Fibroblast of lung (primary cell): Measurements from ENCODE around the gene DIS3L2. TPM values are rescaled to one million over a fixed set of nuclear protein-coding genes. Genes with fewer than 3 reads are reported as not detected.

Experiments
- DNase-seq, 2 donors: peaks; one replicate each; pipeline versions ENCODE4 v3.0.0 to v3.0.0-alpha.2; 2010; ENCODE audit warnings: low read depth in 2 of 2
- H2AFZ ChIP-seq: 2 replicates; pipeline ENCODE4 v1.5.1; 2012; ENCODE audit warnings: low read length, control low read depth, inconsistent platforms
- H3K27ac ChIP-seq: 2 replicates; pipeline ENCODE4 v1.5.1; 2011; ENCODE audit warnings: low read length, control low read depth; ENCODE audit not compliant: insufficient read depth
- H3K27me3 ChIP-seq: 2 replicates; pipeline ENCODE4 v1.5.1; 2011; ENCODE audit warnings: mild to moderate bottlenecking, low read length; ENCODE audit not compliant: control insufficient read depth, insufficient read depth
- H3K36me3 ChIP-seq: 2 replicates; pipeline ENCODE4 v1.5.1; 2011; ENCODE audit warnings: low read length; ENCODE audit not compliant: control insufficient read depth, insufficient read depth
- H3K4me1 ChIP-seq: 2 replicates; pipeline ENCODE4 v1.5.1; 2011; ENCODE audit warnings: low read length; ENCODE audit not compliant: control insufficient read depth, insufficient read depth; ENCODE audit errors: extremely low read depth
- H3K4me2 ChIP-seq: 2 replicates; pipeline ENCODE4 v1.5.1; 2011; ENCODE audit warnings: low read length, control low read depth; ENCODE audit not compliant: insufficient read depth; ENCODE audit errors: extremely low read depth
- H3K4me3 ChIP-seq, 4 experiments: fragments of 200-600 bp in 1 of 4; sonication (generic) in 1 of 4; replicated peaks in 1 of 4; 2 replicates each; pipeline ENCODE4 v1.5.1; 2011 to 2016; ENCODE audit warnings: low read length in 4 of 4, low read depth in 3 of 4, mild to moderate bottlenecking in 3 of 4, control low read depth in 2 of 4, inconsistent platforms in 1 of 4, mixed read lengths in 1 of 4; ENCODE audit not compliant: insufficient read depth in 1 of 4; ENCODE audit errors: control extremely low read depth in 1 of 4
- H3K79me2 ChIP-seq: 2 replicates; pipeline ENCODE4 v1.5.1; 2012; ENCODE audit warnings: mild to moderate bottlenecking, low read length, inconsistent platforms; ENCODE audit not compliant: control insufficient read depth, insufficient read depth
- H3K9ac ChIP-seq: 2 replicates; pipeline ENCODE4 v1.5.1; 2011; ENCODE audit warnings: mild to moderate bottlenecking, low read length, control low read depth; ENCODE audit not compliant: insufficient read depth
- H3K9me3 ChIP-seq: 2 replicates; pipeline ENCODE4 v1.5.1; 2012; ENCODE audit warnings: low read depth, low read length; ENCODE audit not compliant: control insufficient read depth, insufficient read depth
- H4K20me1 ChIP-seq: 2 replicates; pipeline ENCODE4 v1.5.1; 2011; ENCODE audit warnings: low read length; ENCODE audit not compliant: control insufficient read depth, insufficient read depth; ENCODE audit errors: extremely low read depth
- EZH2 ChIP-seq: IDR thresholded peaks from 2 replicates; pipeline ENCODE4 v1.5.1; 2012; ENCODE audit warnings: low read length, control low read depth, mild to moderate bottlenecking; ENCODE audit errors: missing control alignments
- polyA plus RNA-seq, 2 donors: library from polyadenylated mRNA; depleted of rRNA in 1 of 2; stranded (reverse) in 1 of 2; unstranded in 1 of 2; fragments of >200 nt; gene quantifications; 2 replicates each; pipeline ENCODE4 v1.2.1, GENCODE V29; 2011 to 2012; ENCODE audit warnings: missing spikeins in 1 of 2
- total RNA-seq: library from RNA; depleted of rRNA; stranded (reverse); fragments of >200 nt; gene quantifications from 2 replicates; pipeline ENCODE4 v1.2.1, GENCODE V29; 2014
- TF ChIP-seq, protein P1 (sequence below), 2 donors: IDR thresholded peaks in 1 of 2; conservative IDR thresholded peaks in 1 of 2; 1 replicate in 1 of 2; 2 replicates in 1 of 2; pipeline ENCODE4 v1.5.1; 2011 to 2012; ENCODE audit warnings: low read length in 2 of 2, control low read depth in 1 of 2, inconsistent platforms in 1 of 2, low read depth in 1 of 2, mild to moderate bottlenecking in 1 of 2

The DIS3L2 gene
- total and polyA plus RNA-seq, 2 donors (not counting 1 experiment from before 2014, with no cell fraction given): 5.2 to 15.2 TPM

DNA sequence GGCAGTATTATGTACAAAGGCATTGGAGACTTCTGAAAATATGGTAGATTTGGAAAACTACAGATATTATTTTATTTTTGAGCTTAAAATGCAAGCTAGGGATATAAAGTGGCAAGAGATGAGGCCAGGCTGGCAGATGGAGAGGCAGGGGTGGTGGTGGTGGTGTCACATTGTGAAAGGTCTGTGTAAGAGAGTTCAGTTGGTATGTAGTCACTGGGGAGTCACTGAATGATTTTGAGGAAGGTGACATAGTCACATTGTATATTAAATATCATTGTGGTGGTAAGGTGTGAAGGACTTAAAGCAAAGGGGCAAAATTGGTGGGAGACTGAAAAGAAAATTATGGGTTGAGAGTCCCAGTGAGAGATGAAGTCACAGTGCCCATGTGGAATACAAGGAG lies 82.5 kb downstream of the DIS3L2 start:
- Histone ChIP-seq H3K27me3 (no peaks in the 10 kb centered on the region), H3K4me3 (no peak overlapping the region), H3K79me2 (no peaks in the 10 kb centered on the region), H3K9me3 (no peaks in the 10 kb centered on the region), H3K27ac (no peak overlapping the region), H2AFZ (no peak overlapping the region), H3K36me3 (no peaks in the 10 kb centered on the region), H3K4me1 (no peaks in the 10 kb centered on the region), H3K9ac (no peak overlapping the region), H4K20me1 (no peaks in the 10 kb centered on the region), H3K4me2 (no peak overlapping the region)
- no peak for DNase-seq
- TF ChIP-seq, protein P1, sequence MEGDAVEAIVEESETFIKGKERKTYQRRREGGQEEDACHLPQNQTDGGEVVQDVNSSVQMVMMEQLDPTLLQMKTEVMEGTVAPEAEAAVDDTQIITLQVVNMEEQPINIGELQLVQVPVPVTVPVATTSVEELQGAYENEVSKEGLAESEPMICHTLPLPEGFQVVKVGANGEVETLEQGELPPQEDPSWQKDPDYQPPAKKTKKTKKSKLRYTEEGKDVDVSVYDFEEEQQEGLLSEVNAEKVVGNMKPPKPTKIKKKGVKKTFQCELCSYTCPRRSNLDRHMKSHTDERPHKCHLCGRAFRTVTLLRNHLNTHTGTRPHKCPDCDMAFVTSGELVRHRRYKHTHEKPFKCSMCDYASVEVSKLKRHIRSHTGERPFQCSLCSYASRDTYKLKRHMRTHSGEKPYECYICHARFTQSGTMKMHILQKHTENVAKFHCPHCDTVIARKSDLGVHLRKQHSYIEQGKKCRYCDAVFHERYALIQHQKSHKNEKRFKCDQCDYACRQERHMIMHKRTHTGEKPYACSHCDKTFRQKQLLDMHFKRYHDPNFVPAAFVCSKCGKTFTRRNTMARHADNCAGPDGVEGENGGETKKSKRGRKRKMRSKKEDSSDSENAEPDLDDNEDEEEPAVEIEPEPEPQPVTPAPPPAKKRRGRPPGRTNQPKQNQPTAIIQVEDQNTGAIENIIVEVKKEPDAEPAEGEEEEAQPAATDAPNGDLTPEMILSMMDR (conservative IDR thresholded peaks at IDR 0.05 in 1 of 2, IDR thresholded peaks at IDR 0.05 in 1 of 2; ENCODE audit: low read depth in 1 of 2, low read length in 2 of 2): no peak
- TF ChIP-seq EZH2: no peak

DNA sequence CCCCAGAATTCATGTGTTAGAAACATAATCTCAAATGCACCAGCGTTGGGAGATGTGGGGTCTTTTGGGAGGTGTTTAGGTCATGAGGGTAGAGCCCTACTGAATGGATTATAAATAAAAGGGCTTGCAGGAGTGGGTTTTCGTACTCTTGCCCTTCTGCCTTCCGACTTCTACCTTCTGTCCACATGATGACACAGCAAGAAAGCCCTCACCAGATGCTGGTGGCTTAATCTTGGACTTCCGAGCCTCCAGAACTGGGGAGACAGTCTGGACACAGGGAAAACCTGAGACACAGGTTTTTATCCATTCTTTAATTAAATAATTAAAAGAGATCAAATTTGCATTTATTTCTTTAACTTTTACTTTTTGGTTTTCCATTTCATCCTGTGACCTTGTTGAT lies 87.8 kb downstream of the DIS3L2 start:
- TF ChIP-seq EZH2: no peak
- TF ChIP-seq, protein P1 (conservative IDR thresholded peaks at IDR 0.05 in 1 of 2, IDR thresholded peaks at IDR 0.05 in 1 of 2; ENCODE audit: low read depth in 1 of 2, low read length in 2 of 2): no peak
- Histone ChIP-seq H3K9me3 (no peaks in the 10 kb centered on the region), H3K27ac (no peak overlapping the region), H2AFZ (no peak overlapping the region), H3K4me1 (no peaks in the 10 kb centered on the region), H3K9ac (no peak overlapping the region), H3K79me2 (no peaks in the 10 kb centered on the region), H3K27me3 (no peaks in the 10 kb centered on the region), H3K36me3 (no peaks in the 10 kb centered on the region), H3K4me2 (no peak overlapping the region), H4K20me1 (no peaks in the 10 kb centered on the region), H3K4me3 (no peak overlapping the region)
- DNase-seq: no peak

DNA sequence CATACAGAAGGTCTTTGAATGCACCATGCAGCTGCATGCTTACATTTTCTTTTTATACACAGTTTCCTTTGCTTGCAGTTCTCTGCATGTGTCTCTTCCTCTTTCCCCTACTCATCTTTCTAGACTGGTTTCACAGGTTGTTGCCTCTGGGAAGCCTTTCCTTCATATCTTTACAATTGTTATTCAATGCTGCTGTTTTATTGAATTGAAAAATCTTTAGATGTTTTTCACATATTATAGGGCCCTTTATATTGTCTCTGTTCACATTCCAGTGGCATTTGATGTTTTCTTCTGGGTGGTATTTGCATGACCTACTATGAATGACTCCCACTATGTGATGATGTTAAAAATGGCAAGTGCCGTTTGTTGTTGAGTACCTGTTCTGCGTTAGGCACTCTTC lies 91.1 kb downstream of the DIS3L2 start:
- Histone ChIP-seq H4K20me1 (no peaks in the 10 kb centered on the region), H3K27ac (no peak overlapping the region), H3K27me3 (no peaks in the 10 kb centered on the region), H3K4me3 (no peak overlapping the region), H3K4me2 (no peak overlapping the region), H2AFZ (no peak overlapping the region), H3K9me3 (no peaks in the 10 kb centered on the region), H3K9ac (no peak overlapping the region), H3K4me1 (no peaks in the 10 kb centered on the region), H3K36me3 (no peaks in the 10 kb centered on the region), H3K79me2 (no peaks in the 10 kb centered on the region)
- no peak for DNase-seq
- no peak for TF ChIP-seq EZH2
- TF ChIP-seq, protein P1 (conservative IDR thresholded peaks at IDR 0.05 in 1 of 2, IDR thresholded peaks at IDR 0.05 in 1 of 2; ENCODE audit: low read depth in 1 of 2, low read length in 2 of 2): no peak
